Mesenchymal stem cell (in vitro differentiated cells and primary cell): Measurements from ENCODE around the gene PRR7.
A peak's percentile ranks its signal among the peaks of the same experiment; 100 is the strongest.

Experiments
- DNase-seq: peaks from one replicate; pipeline ENCODE4 v3.0.0-alpha.2; 2013
- H2AFZ ChIP-seq: one replicate; pipeline ENCODE4 v1.6.1; 2013; ENCODE audit warnings: low read depth, mild to moderate bottlenecking, control low read depth, inconsistent platforms, low read length, moderate library complexity
- H2AK5ac ChIP-seq: 2 replicates; pipeline ENCODE4 v1.6.1; 2013; ENCODE audit warnings: low read length, moderate library complexity, mild to moderate bottlenecking, inconsistent platforms; ENCODE audit not compliant: severe bottlenecking
- H2BK120ac ChIP-seq: one replicate; pipeline ENCODE4 v1.6.1; 2013; ENCODE audit warnings: low read depth, mild to moderate bottlenecking, inconsistent platforms, low read length, moderate library complexity
- H2BK12ac ChIP-seq, 2 experiments: one replicate each; pipeline ENCODE4 v1.6.1; 2013; ENCODE audit warnings: inconsistent platforms in 2 of 2, low read length in 2 of 2, mild to moderate bottlenecking in 2 of 2, moderate library complexity in 2 of 2, control low read depth in 1 of 2
- H2BK15ac ChIP-seq: one replicate; pipeline ENCODE4 v1.6.1; 2013; ENCODE audit warnings: mild to moderate bottlenecking, low read depth, inconsistent platforms; ENCODE audit not compliant: poor library complexity, severe bottlenecking
- H2BK5ac ChIP-seq: 2 replicates; pipeline ENCODE4 v1.6.1; 2013; ENCODE audit warnings: low read depth, mild to moderate bottlenecking, low read length, control low read depth, inconsistent platforms; ENCODE audit not compliant: poor library complexity, severe bottlenecking
- H3K14ac ChIP-seq, 2 experiments: one replicate each; pipeline ENCODE4 v1.6.1; 2013; ENCODE audit warnings: inconsistent platforms in 2 of 2, low read length in 2 of 2, control low read depth in 1 of 2, mild to moderate bottlenecking in 1 of 2, moderate library complexity in 1 of 2
- H3K18ac ChIP-seq, 2 experiments: one replicate each; pipeline ENCODE4 v1.6.1; 2013; ENCODE audit warnings: inconsistent platforms in 2 of 2, low read length in 2 of 2, control low read depth in 1 of 2, low read depth in 1 of 2, mild to moderate bottlenecking in 1 of 2
- H3K23ac ChIP-seq, 2 experiments: one replicate each; pipeline ENCODE4 v1.6.1; 2013; ENCODE audit warnings: inconsistent platforms in 2 of 2, low read length in 2 of 2, mild to moderate bottlenecking in 2 of 2, moderate library complexity in 2 of 2, control low read depth in 1 of 2
- H3K27ac ChIP-seq: 2 replicates; pipeline ENCODE4 v1.5.1; 2013; ENCODE audit warnings: mild to moderate bottlenecking, moderate library complexity, low read length, control low read depth, inconsistent platforms; ENCODE audit not compliant: poor library complexity, severe bottlenecking
- H3K27me3 ChIP-seq, 2 experiments: 2 replicates each; pipeline versions ENCODE4 v1.6.1 to v1.7.0; 2013; ENCODE audit warnings: low read length in 2 of 2, mild to moderate bottlenecking in 2 of 2, moderate library complexity in 2 of 2, control low read depth in 1 of 2, inconsistent platforms in 1 of 2; ENCODE audit not compliant: control insufficient read depth in 1 of 2, insufficient read depth in 1 of 2
- H3K36me3 ChIP-seq, 2 experiments: 2 replicates each; pipeline versions ENCODE4 v1.6.1 to v1.7.0; 2013; ENCODE audit warnings: low read length in 2 of 2, control low read depth in 1 of 2, inconsistent platforms in 1 of 2, low read depth in 1 of 2, mild to moderate bottlenecking in 1 of 2; ENCODE audit not compliant: insufficient read depth in 2 of 2, control insufficient read depth in 1 of 2
- H3K4ac ChIP-seq, 2 experiments: one replicate each; pipeline ENCODE4 v1.6.1; 2013; ENCODE audit warnings: inconsistent platforms in 2 of 2, low read length in 2 of 2, mild to moderate bottlenecking in 2 of 2, moderate library complexity in 2 of 2, control low read depth in 1 of 2, low read depth in 1 of 2
- H3K4me1 ChIP-seq: 2 replicates; pipeline ENCODE4 v1.6.1; 2013; ENCODE audit warnings: low read depth, low read length, control low read depth; ENCODE audit not compliant: control insufficient read depth, insufficient read depth
- H3K4me2 ChIP-seq: 2 replicates; pipeline ENCODE4 v1.6.1; 2013; ENCODE audit warnings: low read length, mild to moderate bottlenecking, inconsistent platforms; ENCODE audit not compliant: poor library complexity, severe bottlenecking
- H3K4me3 ChIP-seq, 2 experiments: 2 replicates each; pipeline versions ENCODE4 v1.5.1 to v1.7.0; 2013; ENCODE audit warnings: low read length in 2 of 2, mild to moderate bottlenecking in 2 of 2, control low read depth in 1 of 2, low read depth in 1 of 2; ENCODE audit not compliant: insufficient read depth in 1 of 2
- H3K79me1 ChIP-seq: replicated peaks from 2 replicates; pipeline ENCODE4 v1.6.1; 2013; ENCODE audit warnings: mild to moderate bottlenecking, control low read depth, low read length, inconsistent platforms; ENCODE audit not compliant: poor library complexity, severe bottlenecking
- H3K9ac ChIP-seq: 2 replicates; pipeline ENCODE4 v1.7.0; 2013; ENCODE audit warnings: mild to moderate bottlenecking, low read length, moderate library complexity
- H3K9me3 ChIP-seq: 2 replicates; pipeline ENCODE4 v1.7.0; 2013; ENCODE audit warnings: mild to moderate bottlenecking, low read length; ENCODE audit not compliant: control insufficient read depth
- H4K8ac ChIP-seq: one replicate; pipeline ENCODE4 v1.6.1; 2013; ENCODE audit warnings: inconsistent platforms, mild to moderate bottlenecking, low read length, moderate library complexity
- H4K91ac ChIP-seq: one replicate; pipeline ENCODE4 v1.6.1; 2013; ENCODE audit warnings: mild to moderate bottlenecking, low read length, inconsistent platforms
- WGBS: methylation state at CpG from one replicate; pipeline ENCODE4 v1.1.7; 2013; ENCODE audit warnings: mixed read lengths; 5-methylcytosine and 5-hydroxymethylcytosine counted together

Gene PRR7

GRCh38 chr5:177457852-177458681 lies 11.5 kb downstream of the PRR7 start:
- no peak for DNase-seq
- Histone ChIP-seq H2AFZ (no peak overlapping the region), H3K14ac (no peak overlapping the region), H2BK15ac (no peak overlapping the region), H2AK5ac (no peak overlapping the region), H3K36me3 (peaks cover 55 to 68% of the 10 kb centered on the region in 2 experiments), H3K27ac (no peak overlapping the region), H2BK120ac (no peak overlapping the region), H4K8ac (no peak overlapping the region), H3K4me2 (no peak overlapping the region), H3K18ac (no peak overlapping the region), H3K27me3 (no peaks in the 10 kb centered on the region), H3K79me1 (peaks cover 9% of the 10 kb centered on the region), H3K4me1 (peaks cover 37% of the 10 kb centered on the region), H4K91ac (no peak overlapping the region), H3K9ac (no peak overlapping the region), H3K9me3 (no peaks in the 10 kb centered on the region), H3K23ac (no peak overlapping the region), H2BK12ac (no peak overlapping the region), H3K4me3 (no peak overlapping the region), H3K4ac (no peak overlapping the region), H2BK5ac (no peak overlapping the region)
- 89% methylated on average over 20 of the region's 20 CpGs for WGBS

- H3K9ac ChIP-seq, result no peak overlapping the region
Observed at GRCh38 chr5:177458912-177459350, 12.3 kb downstream of the PRR7 start.

GRCh38 chr5:177459357-177459756 lies 12.7 kb downstream of the PRR7 start:
- H2AK5ac ChIP-seq, result no peak overlapping the region

More at GRCh38 chr5:177458912-177459350, 12.3 kb downstream of the PRR7 start:
- peaks cover 34% of the 10 kb centered on the region for H3K4me1 ChIP-seq
- peak; percentile 35 for DNase-seq
- no peak overlapping the region for H2BK120ac ChIP-seq
- peaks cover 8% of the 10 kb centered on the region for H3K79me1 ChIP-seq
- H2BK15ac ChIP-seq, result no peak overlapping the region
- H3K4me2 ChIP-seq, result no peak overlapping the region
- H2BK12ac ChIP-seq, result no peak overlapping the region
- no peak overlapping the region for H3K18ac ChIP-seq
- no peak overlapping the region for H3K14ac ChIP-seq
- H2AK5ac ChIP-seq, result no peak overlapping the region
- no peaks in the 10 kb centered on the region for H3K27me3 ChIP-seq
- no peak overlapping the region for H2AFZ ChIP-seq
- H3K9me3 ChIP-seq, result no peaks in the 10 kb centered on the region
- peaks cover 62 to 72% of the 10 kb centered on the region in 2 experiments for H3K36me3 ChIP-seq
- H4K8ac ChIP-seq, result no peak overlapping the region
- 92% methylated on average over 14 of the region's 14 CpGs for WGBS
- H3K4me3 ChIP-seq, result no peak overlapping the region
- no peak overlapping the region for H2BK5ac ChIP-seq
- H3K23ac ChIP-seq, result no peak overlapping the region
- H3K27ac ChIP-seq, result no peak overlapping the region
- no peak overlapping the region for H3K4ac ChIP-seq
- H4K91ac ChIP-seq, result no peak overlapping the region

GRCh38 chr5:177459819-177460628 lies 13.4 kb downstream of the PRR7 start:
- no peak overlapping the region for H3K23ac ChIP-seq
- H2BK120ac ChIP-seq, result no peak overlapping the region
- H2AK5ac ChIP-seq, result no peak overlapping the region
- H2AFZ ChIP-seq, result no peak overlapping the region
- H3K36me3 ChIP-seq, result peaks cover 63 to 72% of the 10 kb centered on the region in 2 experiments
- WGBS, result 98% methylated on average over 28 of the region's 28 CpGs
- no peak overlapping the region for H3K4me3 ChIP-seq
- peaks cover 27% of the 10 kb centered on the region for H3K4me1 ChIP-seq
- DNase-seq, result no peak
- H2BK5ac ChIP-seq, result no peak overlapping the region
- no peak overlapping the region for H3K14ac ChIP-seq
- H3K4ac ChIP-seq, result no peak overlapping the region
- H3K27me3 ChIP-seq, result no peaks in the 10 kb centered on the region
- H3K4me2 ChIP-seq, result no peak overlapping the region
- no peak overlapping the region for H3K9ac ChIP-seq
- no peak overlapping the region for H2BK12ac ChIP-seq
- no peaks in the 10 kb centered on the region for H3K9me3 ChIP-seq
- no peak overlapping the region for H3K27ac ChIP-seq
- peaks cover 8% of the 10 kb centered on the region for H3K79me1 ChIP-seq
- H4K8ac ChIP-seq, result no peak overlapping the region
- no peak overlapping the region for H2BK15ac ChIP-seq
- H4K91ac ChIP-seq, result no peak overlapping the region
- H3K18ac ChIP-seq, result no peak overlapping the region

More at GRCh38 chr5:177459357-177459756, 12.7 kb downstream of the PRR7 start:
- Histone ChIP-seq H2AFZ (no peak overlapping the region), H3K27me3 (no peaks in the 10 kb centered on the region), H3K14ac (no peak overlapping the region), H3K4ac (no peak overlapping the region), H3K4me2 (no peak overlapping the region), H3K36me3 (peaks cover 62 to 72% of the 10 kb centered on the region in 2 experiments), H3K27ac (no peak overlapping the region), H2BK12ac (no peak overlapping the region), H3K4me3 (no peak overlapping the region), H3K23ac (no peak overlapping the region), H3K79me1 (peaks cover 8% of the 10 kb centered on the region), H4K8ac (no peak overlapping the region), H2BK120ac (no peak overlapping the region), H4K91ac (no peak overlapping the region), H2BK5ac (no peak overlapping the region), H3K9ac (no peak overlapping the region), H3K4me1 (peaks cover 31% of the 10 kb centered on the region), H2BK15ac (no peak overlapping the region), H3K9me3 (no peaks in the 10 kb centered on the region), H3K18ac (no peak overlapping the region)
- DNase-seq, result no peak
- 90% methylated on average over 11 of the region's 11 CpGs for WGBS
